Liver (tissue), 9 donors: Measurements from ENCODE around the gene RBMS3. TPM values are rescaled to one million over a fixed set of nuclear protein-coding genes. Genes with fewer than 3 reads are reported as not detected.

Experiments used
- DNase-seq: peaks from one replicate; pipeline ENCODE4 v3.0.0-alpha.2; 2017; ENCODE audit warnings: low spot score
- H3K27ac ChIP-seq, 2 donors: one replicate each; pipeline ENCODE4 v1.7.0; 2013; ENCODE audit warnings: inconsistent platforms in 2 of 2, low read length in 2 of 2, control low read depth in 1 of 2, low read depth in 1 of 2, mild to moderate bottlenecking in 1 of 2
- H3K27me3 ChIP-seq, 4 donors: one replicate each; pipeline versions ENCODE4 v1.6.1 to v1.7.0; 2013; ENCODE audit warnings: low read length in 3 of 4, inconsistent platforms in 1 of 4, mild to moderate bottlenecking in 1 of 4, moderate library complexity in 1 of 4; ENCODE audit not compliant: control insufficient read depth in 4 of 4, insufficient read depth in 4 of 4
- H3K36me3 ChIP-seq, 4 donors: one replicate each; pipeline versions ENCODE4 v1.6.1 to v1.7.0; 2013; ENCODE audit warnings: low read length in 3 of 4, mild to moderate bottlenecking in 3 of 4, low read depth in 1 of 4, moderate library complexity in 1 of 4; ENCODE audit not compliant: control insufficient read depth in 4 of 4, insufficient read depth in 3 of 4
- H3K4me1 ChIP-seq, 4 donors: one replicate each; pipeline versions ENCODE4 v1.6.1 to v1.7.0; 2013; ENCODE audit warnings: low read length in 3 of 4, mild to moderate bottlenecking in 3 of 4, moderate library complexity in 1 of 4; ENCODE audit not compliant: control insufficient read depth in 4 of 4, insufficient read depth in 4 of 4
- H3K4me3 ChIP-seq, 3 donors: one replicate each; pipeline versions ENCODE4 v1.6.1 to v1.7.0; 2013; ENCODE audit warnings: low read length in 3 of 3, control low read depth in 1 of 3, low read depth in 1 of 3, mild to moderate bottlenecking in 1 of 3
- H3K9ac ChIP-seq, 2 donors: one replicate each; pipeline ENCODE4 v1.7.0; 2013; ENCODE audit warnings: low read length in 2 of 2, mild to moderate bottlenecking in 2 of 2, moderate library complexity in 2 of 2, control low read depth in 1 of 2, low read depth in 1 of 2
- H3K9me3 ChIP-seq, 4 donors: one replicate each; pipeline versions ENCODE4 v1.6.1 to v1.7.0; 2013; ENCODE audit warnings: low read length in 3 of 4; ENCODE audit not compliant: control insufficient read depth in 4 of 4
- EGR1 ChIP-seq, 2 donors: IDR thresholded peaks; 2 replicates each; pipeline ENCODE4 v1.6.1; 2016 to 2018; ENCODE audit warnings: antibody characterized with exemption in 2 of 2, low read depth in 2 of 2
- FOXA1 ChIP-seq: IDR thresholded peaks from 2 replicates; pipeline ENCODE4 v1.6.1; 2016; ENCODE audit warnings: antibody characterized with exemption
- FOXA2 ChIP-seq: IDR thresholded peaks from 2 replicates; pipeline ENCODE4 v1.6.1; 2016; ENCODE audit warnings: antibody characterized with exemption
- GABPA ChIP-seq, 2 donors: IDR thresholded peaks in 1 of 2; conservative IDR thresholded peaks in 1 of 2; 2 replicates each; pipeline ENCODE4 v1.6.1; 2016; ENCODE audit warnings: antibody characterized with exemption in 2 of 2, mild to moderate bottlenecking in 1 of 2, moderate library complexity in 1 of 2
- HNF4A ChIP-seq, 2 donors: conservative IDR thresholded peaks; 2 replicates each; pipeline ENCODE4 v1.6.1; 2016; ENCODE audit warnings: antibody characterized with exemption in 2 of 2, mild to moderate bottlenecking in 2 of 2
- HNF4G ChIP-seq: IDR thresholded peaks from 2 replicates; pipeline ENCODE4 v1.6.1; 2016; ENCODE audit warnings: antibody characterized with exemption
- JUND ChIP-seq, 2 donors: IDR thresholded peaks; 2 replicates each; pipeline ENCODE4 v1.6.1; 2016; ENCODE audit warnings: antibody characterized with exemption in 2 of 2
- NR2F2 ChIP-seq: IDR thresholded peaks from 2 replicates; pipeline ENCODE4 v1.6.1; 2016; ENCODE audit warnings: antibody characterized with exemption
- RAD21 ChIP-seq, 2 donors: IDR thresholded peaks; 2 replicates each; pipeline ENCODE4 v1.6.1; 2016; ENCODE audit warnings: antibody characterized with exemption in 2 of 2, mild to moderate bottlenecking in 2 of 2
- RXRA ChIP-seq, 2 donors: IDR thresholded peaks; 2 replicates each; pipeline ENCODE4 v1.6.1; 2017 to 2018; ENCODE audit warnings: antibody characterized with exemption in 2 of 2, mild to moderate bottlenecking in 1 of 2
- SP1 ChIP-seq: IDR thresholded peaks from 2 replicates; pipeline ENCODE4 v1.6.1; 2018; ENCODE audit warnings: antibody characterized with exemption, mild to moderate bottlenecking
- TAF1 ChIP-seq: conservative IDR thresholded peaks from 2 replicates; pipeline ENCODE4 v1.6.1; 2016; ENCODE audit warnings: antibody characterized with exemption, mild to moderate bottlenecking
- YY1 ChIP-seq: IDR thresholded peaks from 2 replicates; pipeline ENCODE4 v1.6.1; 2016; ENCODE audit warnings: antibody characterized with exemption, mild to moderate bottlenecking
- WGBS: extraction: QIAGEN DNeasy Blood & Tissue Kit; methylation state at CpG from one replicate; pipeline ENCODE4 v1.1.7; 2013; 5-methylcytosine and 5-hydroxymethylcytosine counted together
- polyA plus RNA-seq, 2 donors: library from polyadenylated mRNA; stranded (reverse) in 1 of 2; unstranded in 1 of 2; fragments of 200-250 nt in 1 of 2; fragments of >200 nt in 1 of 2; fragmentation: Nextera tagmentation in 1 of 2; extraction: Ambion mirVana in 1 of 2; gene quantifications; one replicate each; pipeline versions ENCODE4 v1.2.1 to v1.2.3, GENCODE V29; 2013 to 2015
- total RNA-seq, 2 donors: library from RNA; depleted of rRNA; stranded (reverse); fragments of >200 nt; gene quantifications; one replicate each; pipeline ENCODE4 v1.2.3, GENCODE V29; 2014
- TF ChIP-seq, protein P1 (sequence below): IDR thresholded peaks from 2 replicates; pipeline ENCODE4 v1.6.1; 2016; ENCODE audit warnings: antibody characterized with exemption
- TF ChIP-seq, protein P2 (sequence below): IDR thresholded peaks from 2 replicates; pipeline ENCODE4 v1.6.1; 2016; ENCODE audit warnings: antibody characterized with exemption, mild to moderate bottlenecking
- TF ChIP-seq, protein P3 (sequence below): fragments of 150-350 bp; IDR thresholded peaks from 2 replicates; pipeline ENCODE4 v1.5.1; 2017; ENCODE audit warnings: improper control_type of control experiment, low read depth, low read length; ENCODE audit not compliant: missing input control
- TF ChIP-seq, protein P4 (sequence below): IDR thresholded peaks from 2 replicates; pipeline ENCODE4 v1.6.1; 2016; ENCODE audit warnings: antibody characterized with exemption
- TF ChIP-seq, protein P5 (sequence below): IDR thresholded peaks from 2 replicates; pipeline ENCODE4 v1.6.1; 2016; ENCODE audit warnings: antibody characterized with exemption
- donor health status: healthy.
- donor health status: healthy.
- donor health status: healthy.
- donor health status: healthy.
- donor health status: healthy.

RBMS3 gene
- total and polyA plus RNA-seq, 4 donors, result 1.2 to 14.9 (median 9.3) TPM

DNA sequence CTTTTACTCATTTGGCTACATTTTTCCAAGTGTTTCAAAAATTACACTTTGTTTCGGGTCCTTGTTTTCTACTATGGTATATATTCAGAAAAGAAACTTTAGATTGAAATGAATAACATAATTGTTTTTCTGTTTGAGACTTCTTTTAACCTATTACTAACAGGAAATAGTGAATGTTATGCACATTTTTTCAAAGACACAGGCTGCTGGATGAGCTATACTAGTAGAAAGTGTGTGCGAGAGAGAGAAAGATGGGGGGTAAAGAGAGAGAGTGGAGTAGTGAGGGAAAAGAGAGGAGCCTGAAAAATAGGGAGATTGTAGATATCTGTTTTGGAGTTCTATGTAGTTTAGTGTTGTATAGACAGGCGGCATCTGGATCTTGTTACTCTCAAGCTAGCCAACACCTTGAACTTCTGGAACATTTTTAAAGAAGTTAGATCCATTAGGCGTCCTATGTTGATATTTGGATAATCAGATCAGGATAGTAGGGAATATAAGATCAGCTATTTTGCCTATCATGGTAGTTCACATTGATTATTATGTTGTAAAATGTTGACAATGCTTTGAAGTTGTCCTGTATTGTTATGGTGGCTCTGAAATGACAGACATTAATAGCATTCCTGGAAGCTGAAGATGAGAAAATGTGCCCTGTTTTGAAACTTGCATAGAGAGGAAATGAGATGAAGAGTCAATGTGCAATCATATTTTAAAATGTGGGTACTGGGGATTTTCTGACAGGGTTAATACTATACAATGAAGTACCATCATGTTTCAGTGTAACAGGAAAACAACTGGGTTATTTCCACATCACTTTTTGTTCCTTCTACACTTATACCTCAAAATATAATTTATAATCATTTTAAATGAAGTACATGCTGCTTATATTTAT lies 2.6 kb downstream of the RBMS3 start (continued):
- TF ChIP-seq YY1, result no peak
- TF ChIP-seq, protein P1, sequence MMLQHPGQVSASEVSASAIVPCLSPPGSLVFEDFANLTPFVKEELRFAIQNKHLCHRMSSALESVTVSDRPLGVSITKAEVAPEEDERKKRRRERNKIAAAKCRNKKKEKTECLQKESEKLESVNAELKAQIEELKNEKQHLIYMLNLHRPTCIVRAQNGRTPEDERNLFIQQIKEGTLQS, result no peak

DNA sequence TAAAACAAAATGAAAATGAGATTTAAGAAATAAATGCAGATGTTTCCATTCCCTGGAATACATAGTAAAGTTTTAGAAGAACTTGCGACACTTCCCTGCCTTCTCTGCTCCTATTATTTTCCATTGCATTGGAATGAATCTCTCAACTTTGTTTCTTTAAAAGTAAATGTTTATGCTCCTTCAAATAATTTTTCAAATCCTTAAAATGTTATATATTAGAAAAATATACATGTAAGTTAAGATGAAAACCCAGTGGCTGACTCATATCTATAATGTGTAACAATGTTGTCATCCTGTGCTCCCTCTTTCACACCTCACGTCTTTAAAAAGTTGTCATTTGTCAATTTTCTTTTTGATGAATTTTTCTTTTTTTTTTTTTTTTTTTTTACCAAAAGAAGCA lies 3.6 kb downstream of the RBMS3 start:
- peaks cover 0 to 11% (median under 1%) of the 10 kb centered on the region in 4 donors for H3K27me3 ChIP-seq
- H3K9ac ChIP-seq, result peak overlapping the region; percentile 9 to 42
- H3K9me3 ChIP-seq, result no peaks in the 10 kb centered on the region
- H3K36me3 ChIP-seq, result no peaks in the 10 kb centered on the region
- TF ChIP-seq HNF4G (no peak), FOXA1 (no peak), GABPA (IDR thresholded peaks at IDR 0.05 in 1 of 2, conservative IDR thresholded peaks at IDR 0.05 in 1 of 2) (no peak), SP1 (no peak), TAF1 (no peak), EGR1 (IDR thresholded peaks at IDR 0.05; ENCODE audit: low read depth in 2 of 2) (no peak), RAD21 (IDR thresholded peaks at IDR 0.05) (no peak), YY1 (no peak), NR2F2 (no peak), RXRA (IDR thresholded peaks at IDR 0.05) (no peak), JUND (IDR thresholded peaks at IDR 0.05) (no peak), FOXA2 (no peak), HNF4A (conservative IDR thresholded peaks at IDR 0.05) (no peak)
- TF ChIP-seq, protein P2, sequence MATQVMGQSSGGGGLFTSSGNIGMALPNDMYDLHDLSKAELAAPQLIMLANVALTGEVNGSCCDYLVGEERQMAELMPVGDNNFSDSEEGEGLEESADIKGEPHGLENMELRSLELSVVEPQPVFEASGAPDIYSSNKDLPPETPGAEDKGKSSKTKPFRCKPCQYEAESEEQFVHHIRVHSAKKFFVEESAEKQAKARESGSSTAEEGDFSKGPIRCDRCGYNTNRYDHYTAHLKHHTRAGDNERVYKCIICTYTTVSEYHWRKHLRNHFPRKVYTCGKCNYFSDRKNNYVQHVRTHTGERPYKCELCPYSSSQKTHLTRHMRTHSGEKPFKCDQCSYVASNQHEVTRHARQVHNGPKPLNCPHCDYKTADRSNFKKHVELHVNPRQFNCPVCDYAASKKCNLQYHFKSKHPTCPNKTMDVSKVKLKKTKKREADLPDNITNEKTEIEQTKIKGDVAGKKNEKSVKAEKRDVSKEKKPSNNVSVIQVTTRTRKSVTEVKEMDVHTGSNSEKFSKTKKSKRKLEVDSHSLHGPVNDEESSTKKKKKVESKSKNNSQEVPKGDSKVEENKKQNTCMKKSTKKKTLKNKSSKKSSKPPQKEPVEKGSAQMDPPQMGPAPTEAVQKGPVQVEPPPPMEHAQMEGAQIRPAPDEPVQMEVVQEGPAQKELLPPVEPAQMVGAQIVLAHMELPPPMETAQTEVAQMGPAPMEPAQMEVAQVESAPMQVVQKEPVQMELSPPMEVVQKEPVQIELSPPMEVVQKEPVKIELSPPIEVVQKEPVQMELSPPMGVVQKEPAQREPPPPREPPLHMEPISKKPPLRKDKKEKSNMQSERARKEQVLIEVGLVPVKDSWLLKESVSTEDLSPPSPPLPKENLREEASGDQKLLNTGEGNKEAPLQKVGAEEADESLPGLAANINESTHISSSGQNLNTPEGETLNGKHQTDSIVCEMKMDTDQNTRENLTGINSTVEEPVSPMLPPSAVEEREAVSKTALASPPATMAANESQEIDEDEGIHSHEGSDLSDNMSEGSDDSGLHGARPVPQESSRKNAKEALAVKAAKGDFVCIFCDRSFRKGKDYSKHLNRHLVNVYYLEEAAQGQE, result no peak
- TF ChIP-seq, protein P3, sequence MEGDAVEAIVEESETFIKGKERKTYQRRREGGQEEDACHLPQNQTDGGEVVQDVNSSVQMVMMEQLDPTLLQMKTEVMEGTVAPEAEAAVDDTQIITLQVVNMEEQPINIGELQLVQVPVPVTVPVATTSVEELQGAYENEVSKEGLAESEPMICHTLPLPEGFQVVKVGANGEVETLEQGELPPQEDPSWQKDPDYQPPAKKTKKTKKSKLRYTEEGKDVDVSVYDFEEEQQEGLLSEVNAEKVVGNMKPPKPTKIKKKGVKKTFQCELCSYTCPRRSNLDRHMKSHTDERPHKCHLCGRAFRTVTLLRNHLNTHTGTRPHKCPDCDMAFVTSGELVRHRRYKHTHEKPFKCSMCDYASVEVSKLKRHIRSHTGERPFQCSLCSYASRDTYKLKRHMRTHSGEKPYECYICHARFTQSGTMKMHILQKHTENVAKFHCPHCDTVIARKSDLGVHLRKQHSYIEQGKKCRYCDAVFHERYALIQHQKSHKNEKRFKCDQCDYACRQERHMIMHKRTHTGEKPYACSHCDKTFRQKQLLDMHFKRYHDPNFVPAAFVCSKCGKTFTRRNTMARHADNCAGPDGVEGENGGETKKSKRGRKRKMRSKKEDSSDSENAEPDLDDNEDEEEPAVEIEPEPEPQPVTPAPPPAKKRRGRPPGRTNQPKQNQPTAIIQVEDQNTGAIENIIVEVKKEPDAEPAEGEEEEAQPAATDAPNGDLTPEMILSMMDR, result no peak
- TF ChIP-seq, protein P4, sequence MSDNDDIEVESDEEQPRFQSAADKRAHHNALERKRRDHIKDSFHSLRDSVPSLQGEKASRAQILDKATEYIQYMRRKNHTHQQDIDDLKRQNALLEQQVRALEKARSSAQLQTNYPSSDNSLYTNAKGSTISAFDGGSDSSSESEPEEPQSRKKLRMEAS, result no peak
- TF ChIP-seq, protein P5, sequence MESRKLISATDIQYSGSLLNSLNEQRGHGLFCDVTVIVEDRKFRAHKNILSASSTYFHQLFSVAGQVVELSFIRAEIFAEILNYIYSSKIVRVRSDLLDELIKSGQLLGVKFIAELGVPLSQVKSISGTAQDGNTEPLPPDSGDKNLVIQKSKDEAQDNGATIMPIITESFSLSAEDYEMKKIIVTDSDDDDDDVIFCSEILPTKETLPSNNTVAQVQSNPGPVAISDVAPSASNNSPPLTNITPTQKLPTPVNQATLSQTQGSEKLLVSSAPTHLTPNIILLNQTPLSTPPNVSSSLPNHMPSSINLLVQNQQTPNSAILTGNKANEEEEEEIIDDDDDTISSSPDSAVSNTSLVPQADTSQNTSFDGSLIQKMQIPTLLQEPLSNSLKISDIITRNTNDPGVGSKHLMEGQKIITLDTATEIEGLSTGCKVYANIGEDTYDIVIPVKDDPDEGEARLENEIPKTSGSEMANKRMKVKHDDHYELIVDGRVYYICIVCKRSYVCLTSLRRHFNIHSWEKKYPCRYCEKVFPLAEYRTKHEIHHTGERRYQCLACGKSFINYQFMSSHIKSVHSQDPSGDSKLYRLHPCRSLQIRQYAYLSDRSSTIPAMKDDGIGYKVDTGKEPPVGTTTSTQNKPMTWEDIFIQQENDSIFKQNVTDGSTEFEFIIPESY, result no peak
- TF ChIP-seq, protein P1, result no peak
- DNase-seq, result no peak
- WGBS, result 69% methylated on average over 2 of the region's 2 CpGs
- H3K4me1 ChIP-seq, result peaks cover 0 to 12% (median 3%) of the 10 kb centered on the region in 4 donors
- no peak overlapping the region for H3K4me3 ChIP-seq
- no peak overlapping the region for H3K27ac ChIP-seq
